GM19238 (cell line): ENCODE data around the gene CDH1.
"Not testable (repeated sequence)": the region's sequence is repeated elsewhere in the genome, so short reads cannot be mapped to it uniquely, and the experiment has no call there.

ENCODE experiments used
- DNase-seq: peaks from one replicate; pipeline ENCODE4 v3.0.0; 2011; ENCODE audit warnings: low spot score; ENCODE audit not compliant: insufficient read length

CDH1 gene

DNA sequence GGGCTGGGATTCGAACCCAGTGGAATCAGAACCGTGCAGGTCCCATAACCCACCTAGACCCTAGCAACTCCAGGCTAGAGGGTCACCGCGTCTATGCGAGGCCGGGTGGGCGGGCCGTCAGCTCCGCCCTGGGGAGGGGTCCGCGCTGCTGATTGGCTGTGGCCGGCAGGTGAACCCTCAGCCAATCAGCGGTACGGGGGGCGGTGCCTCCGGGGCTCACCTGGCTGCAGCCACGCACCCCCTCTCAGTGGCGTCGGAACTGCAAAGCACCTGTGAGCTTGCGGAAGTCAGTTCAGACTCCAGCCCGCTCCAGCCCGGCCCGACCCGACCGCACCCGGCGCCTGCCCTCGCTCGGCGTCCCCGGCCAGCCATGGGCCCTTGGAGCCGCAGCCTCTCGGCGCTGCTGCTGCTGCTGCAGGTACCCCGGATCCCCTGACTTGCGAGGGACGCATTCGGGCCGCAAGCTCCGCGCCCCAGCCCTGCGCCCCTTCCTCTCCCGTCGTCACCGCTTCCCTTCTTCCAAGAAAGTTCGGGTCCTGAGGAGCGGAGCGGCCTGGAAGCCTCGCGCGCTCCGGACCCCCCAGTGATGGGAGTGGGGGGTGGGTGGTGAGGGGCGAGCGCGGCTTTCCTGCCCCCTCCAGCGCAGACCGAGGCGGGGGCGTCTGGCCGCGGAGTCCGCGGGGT is at the start of gene CDH1:
Gene CDH1, plus strand, starts transcription at position 247 of the 684 bp plus-strand sequence. Its CDS starts 124 bp downstream, at position 371.
- no peak for DNase-seq

- DNase-seq = no peak
Observed at GRCh38 chr16:68689921-68690320, 47.2 kb upstream of the CDH1 start.

DNA sequence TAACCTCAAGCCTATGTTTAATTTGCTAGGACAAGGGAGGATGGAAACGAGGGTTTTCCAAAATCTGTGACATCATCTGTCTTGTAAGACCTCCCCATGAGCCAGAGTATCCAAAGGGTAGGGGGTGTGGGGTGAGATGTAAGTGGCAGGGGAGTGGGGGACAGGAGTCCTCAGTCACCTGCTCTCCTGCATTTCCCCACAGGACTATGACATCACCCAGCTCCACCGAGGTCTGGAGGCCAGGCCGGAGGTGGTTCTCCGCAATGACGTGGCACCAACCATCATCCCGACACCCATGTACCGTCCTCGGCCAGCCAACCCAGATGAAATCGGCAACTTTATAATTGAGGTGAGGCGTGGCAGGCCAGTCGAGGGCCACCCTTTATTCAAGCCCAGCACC is 41.5 kb upstream of the CDH1 start:
- no peak for DNase-seq

DNA sequence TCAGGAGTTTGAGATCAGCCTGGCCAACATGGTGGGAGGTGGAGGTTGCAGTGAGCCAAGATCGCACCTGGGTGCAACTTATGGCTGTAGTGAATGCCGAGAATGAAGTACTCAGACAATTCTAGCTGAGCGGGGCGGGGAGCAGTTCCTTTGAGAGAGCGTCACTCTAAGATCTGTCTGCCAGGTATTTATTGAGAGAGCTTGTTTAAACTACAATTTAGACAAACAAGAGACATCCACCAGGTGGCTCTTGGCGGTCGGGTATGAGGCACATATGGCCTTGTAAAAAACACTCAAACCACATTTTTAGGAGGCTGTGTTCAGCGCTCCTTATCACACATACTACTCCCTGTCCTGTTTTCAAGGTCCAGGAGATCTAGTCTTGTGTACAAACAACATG is 40.6 kb upstream of the CDH1 start:
- DNase-seq = no peak

- no peak for DNase-seq
Observed at GRCh38 chr16:68698091-68698490, 39.0 kb upstream of the CDH1 start.

DNA sequence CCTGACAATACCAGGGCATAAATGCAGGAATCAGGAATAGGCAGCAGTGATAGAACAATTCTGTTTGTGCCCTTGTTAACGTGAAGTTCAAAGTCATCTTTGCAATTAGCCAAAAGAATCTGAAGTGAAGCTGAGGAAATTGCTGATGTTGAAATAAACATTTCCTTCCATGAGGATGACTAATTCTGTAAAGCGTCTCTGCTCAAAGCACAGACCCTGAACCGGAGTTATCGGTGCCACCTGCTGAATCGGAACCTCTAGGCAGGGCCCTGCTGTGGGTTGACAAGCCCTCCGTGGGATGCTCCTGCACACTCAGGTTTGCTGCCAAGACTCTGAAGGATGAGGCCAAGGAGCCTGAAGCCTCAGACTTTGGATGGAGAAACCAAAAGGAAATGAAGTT is 37.0 kb upstream of the CDH1 start:
- no peak for DNase-seq

- no peak for DNase-seq
Observed at GRCh38 chr16:68700831-68701230, 36.3 kb upstream of the CDH1 start.

DNA sequence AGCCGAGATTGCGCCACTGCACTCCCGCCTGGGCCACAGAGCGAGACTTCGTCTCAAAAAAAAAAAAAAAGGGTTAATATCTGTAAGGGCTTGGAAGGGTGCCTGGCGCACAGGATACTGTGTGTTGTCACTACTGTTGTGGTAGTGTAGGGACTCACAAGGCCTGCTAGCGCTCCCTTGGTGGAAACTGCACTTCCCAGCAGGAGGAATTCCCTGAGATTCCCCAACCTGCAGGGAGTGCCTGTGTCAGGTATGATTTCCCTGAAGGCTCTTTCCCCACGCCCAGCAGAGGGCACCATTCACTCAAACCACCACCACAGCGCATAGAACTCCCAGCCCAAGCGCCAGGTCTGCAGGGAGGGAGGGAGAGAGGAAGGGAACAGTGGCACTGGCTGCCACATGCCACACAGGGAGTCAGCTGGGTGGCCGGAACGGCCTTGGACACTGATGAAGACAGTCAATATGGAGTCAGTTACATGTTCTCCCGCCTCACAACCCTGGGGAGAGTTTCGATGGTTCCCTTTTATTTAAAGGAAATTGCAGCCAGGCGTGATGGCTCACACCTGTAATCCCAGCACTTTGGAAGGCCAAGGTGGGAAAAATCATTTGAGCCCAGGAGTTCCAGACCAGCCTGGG is 32.7 kb upstream of the CDH1 start:
- DNase-seq = peak; percentile 63

GRCh38 chr16:68707340-68708152 is 29.5 kb upstream of the CDH1 start:
- no peak for DNase-seq

GRCh38 chr16:68710211-68710610 is 26.9 kb upstream of the CDH1 start:
- no peak for DNase-seq

- no peak for DNase-seq
Observed at GRCh38 chr16:68711421-68712139, 25.5 kb upstream of the CDH1 start.

DNA sequence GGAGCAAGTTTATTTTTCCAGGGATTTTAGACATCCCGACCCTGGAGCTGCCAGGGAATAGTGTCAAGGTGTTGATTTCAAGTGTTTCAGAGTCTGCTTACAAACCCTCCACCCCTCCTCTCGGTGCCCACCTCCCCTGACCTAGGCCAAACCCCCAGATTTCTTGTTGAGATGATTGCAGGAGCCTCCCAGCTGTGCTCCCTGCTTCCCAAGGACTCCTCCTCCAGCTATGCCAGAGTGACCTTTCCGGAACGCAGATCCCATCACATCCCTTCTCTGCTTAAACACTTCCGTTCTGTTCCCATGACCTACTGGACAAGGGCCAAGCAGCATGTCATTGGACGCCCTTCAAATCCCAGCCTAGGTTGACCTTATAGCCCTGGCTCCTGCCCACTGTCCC is 23.7 kb upstream of the CDH1 start:
- no peak for DNase-seq

DNA sequence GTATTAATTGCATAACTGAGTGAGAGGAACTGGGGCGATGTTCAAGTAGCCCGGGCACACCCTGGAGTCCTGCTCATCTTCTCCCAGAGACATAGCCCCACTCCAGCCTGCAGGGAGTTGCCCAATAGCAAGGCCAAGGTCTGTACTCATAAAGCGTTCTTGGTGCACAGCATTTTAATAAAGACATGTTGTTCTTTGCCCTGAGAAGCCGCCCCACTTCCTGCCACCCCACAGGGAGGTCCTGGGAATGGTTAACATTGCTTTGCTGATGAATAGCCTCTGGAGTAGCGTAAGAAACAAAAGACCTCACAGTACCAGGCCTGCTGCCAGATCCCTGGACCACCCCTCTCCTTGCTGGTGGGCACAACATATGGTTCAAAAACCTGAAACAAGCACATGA is 21.6 kb upstream of the CDH1 start:
- no peak for DNase-seq

- not testable (repeated sequence) for DNase-seq
Observed at GRCh38 chr16:68716516-68716915, 20.6 kb upstream of the CDH1 start.

DNA sequence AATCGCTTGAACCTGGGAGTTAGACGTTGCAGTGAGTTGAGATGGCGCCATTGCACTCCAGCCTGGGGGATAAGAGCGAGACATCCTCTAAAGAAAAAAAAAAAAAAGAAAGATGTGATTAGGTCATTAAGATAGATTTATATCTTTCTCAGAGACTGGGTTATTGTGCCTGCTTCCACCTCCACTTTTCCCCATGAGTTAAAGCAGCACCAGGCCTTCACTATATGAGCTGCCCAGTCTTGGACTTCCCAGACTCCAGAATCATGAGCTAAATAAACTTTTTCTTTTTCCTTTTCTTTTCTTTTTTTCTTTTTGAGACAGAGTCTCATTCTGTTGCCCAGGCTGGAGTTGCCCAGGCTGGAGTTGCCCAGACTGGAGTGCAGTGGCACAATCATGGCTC is 19.4 kb upstream of the CDH1 start:
- no peak for DNase-seq

DNA sequence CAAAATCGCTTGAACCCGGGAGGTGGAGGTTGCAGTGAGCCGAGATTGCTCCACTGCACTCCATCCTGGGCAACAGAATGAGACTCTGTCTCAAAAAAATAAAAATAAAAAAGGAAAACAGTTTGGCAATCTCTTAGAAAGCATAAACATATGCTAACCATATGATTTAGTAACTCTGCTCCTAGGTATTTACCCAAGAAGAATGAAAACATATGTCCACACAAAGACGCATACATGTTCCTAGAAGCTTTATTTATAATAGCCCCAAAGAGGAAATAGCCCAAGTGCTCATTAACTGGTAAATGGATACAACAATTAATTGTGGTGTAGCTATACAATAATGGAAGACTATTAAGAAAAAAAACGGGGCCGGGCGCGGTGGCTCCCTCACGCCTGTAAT is 18.5 kb upstream of the CDH1 start:
- no peak for DNase-seq

GRCh38 chr16:68719993-68720489 is 17.1 kb upstream of the CDH1 start:
- DNase-seq = no peak

DNA sequence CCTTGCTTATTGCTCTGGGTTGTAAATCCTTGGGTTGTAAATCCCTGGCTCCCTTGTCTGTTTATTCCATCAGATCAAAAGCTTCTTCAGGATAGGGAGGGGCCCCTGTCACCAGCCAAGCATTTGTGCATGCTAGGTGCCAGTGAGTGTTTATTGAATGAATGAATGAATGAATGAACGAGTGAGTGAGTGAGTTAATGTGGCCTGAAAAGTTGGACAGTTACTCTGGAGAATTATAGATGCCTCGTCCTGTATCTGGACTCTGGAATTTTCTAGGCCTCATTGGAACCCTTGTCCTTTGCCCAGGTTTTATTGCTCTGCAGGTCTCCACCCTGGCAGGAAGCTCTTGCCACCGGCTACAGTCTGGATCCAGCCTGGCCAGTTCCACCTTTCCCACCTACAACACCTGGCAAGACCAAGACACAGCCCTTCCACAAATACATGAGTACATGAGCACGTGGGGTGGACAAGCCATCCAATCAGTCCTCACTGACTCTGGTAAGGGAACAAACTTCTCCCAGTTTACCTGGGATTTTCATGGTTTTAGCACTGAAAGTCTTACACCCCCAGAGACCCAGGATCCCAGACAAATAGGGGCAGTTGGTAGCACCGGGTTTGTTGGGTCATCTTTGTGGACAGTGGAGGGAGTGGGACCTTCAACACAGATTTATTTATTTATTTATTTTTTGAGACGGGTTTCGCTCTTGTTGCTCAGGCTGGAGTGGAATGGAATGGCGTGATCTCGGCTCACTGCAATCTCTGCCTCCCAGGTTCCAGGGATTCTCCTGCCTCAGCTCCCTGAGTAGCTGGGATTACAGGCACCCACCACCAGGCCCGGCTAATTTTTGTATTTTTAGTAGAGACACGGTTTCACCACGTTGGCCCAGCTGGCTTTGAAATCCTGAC is 14.7 kb upstream of the CDH1 start:
- no peak for DNase-seq

DNA sequence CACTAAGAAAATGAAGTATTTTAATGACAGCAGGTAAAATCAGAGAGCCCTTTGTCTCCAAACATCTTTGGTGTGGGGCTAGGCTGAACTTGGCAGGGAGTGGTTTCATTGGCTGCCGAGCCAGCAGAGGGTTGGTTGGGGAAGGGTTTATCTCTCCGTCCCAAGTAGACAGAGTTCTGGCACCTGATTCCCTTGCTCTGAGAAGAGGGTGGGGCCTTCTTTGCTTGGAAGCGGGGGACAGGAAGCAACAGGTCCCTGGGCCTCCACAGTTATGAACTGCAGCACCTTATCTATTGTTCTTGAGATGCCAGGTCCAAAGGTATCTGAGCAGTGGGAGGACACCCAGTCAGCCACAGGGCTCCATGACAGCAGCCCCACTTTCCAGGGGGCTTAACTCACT is 12.3 kb upstream of the CDH1 start:
- DNase-seq = no peak

DNA sequence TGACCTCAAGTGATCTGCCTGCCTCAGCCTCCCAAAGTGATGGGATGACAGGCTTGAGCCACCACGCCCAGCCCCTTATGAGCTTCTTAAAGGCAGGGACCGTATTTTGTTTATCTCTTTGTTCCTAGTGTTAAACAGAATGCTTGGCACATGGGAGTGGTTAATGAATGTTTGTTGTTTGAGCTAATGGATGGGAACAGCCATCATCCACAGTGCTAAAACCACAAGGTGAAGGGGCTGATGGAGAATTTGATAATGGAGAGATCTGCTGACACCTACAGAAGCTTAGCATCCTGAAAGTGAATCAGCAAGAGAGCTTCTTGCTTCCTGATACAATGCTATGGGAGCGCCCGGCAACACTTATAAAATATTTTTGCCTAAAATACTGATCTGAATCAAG is 8.6 kb upstream of the CDH1 start:
- DNase-seq = no peak

DNA sequence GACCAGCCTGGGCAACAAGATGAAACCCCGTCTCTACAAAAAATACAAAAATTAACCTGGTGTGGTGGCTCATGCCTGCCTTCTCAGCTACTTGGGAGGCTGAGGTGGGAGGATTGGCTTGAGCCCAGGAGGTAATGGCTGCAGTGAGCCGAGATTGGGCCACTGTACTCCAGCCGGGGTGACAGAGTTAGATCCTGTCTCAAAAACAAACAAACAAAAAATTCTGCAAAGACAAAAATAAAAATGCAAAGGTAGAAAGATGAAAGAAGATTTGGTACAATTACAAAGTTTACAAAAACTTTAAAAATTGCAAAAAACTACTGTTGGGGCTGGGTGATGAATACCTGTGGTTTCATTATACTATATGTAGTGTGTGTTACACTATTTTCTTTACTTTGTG is 5.5 kb upstream of the CDH1 start:
- DNase-seq = no peak
